IPS DF 4.7 (cell line): ENCODE measurements around the gene ATP2A2.
"Not testable (repeated sequence)": the region's sequence is repeated elsewhere in the genome, so short reads cannot be mapped to it uniquely, and the experiment has no call there.

Experiments used
- DNase-seq: peaks from one replicate; pipeline ENCODE4 v3.0.0-alpha.2; 2013; ENCODE audit warnings: low spot score; ENCODE audit errors: extremely low read depth

The ATP2A2 gene

GRCh38 chr12:110280779-110281548 is at the start of gene ATP2A2:
ATP2A2 (plus strand) TSS chr12:110281247; CDS start chr12:110281790, 543 bp downstream.
- no peak for DNase-seq

- no peak for DNase-seq
Measured at GRCh38 chr12:110233212-110233903, 47.7 kb upstream of the ATP2A2 start.

GRCh38 chr12:110234331-110234751 is 46.7 kb upstream of the ATP2A2 start:
- no peak for DNase-seq

- no peak for DNase-seq
Measured at GRCh38 chr12:110234755-110235154, 46.3 kb upstream of the ATP2A2 start.

GRCh38 chr12:110235383-110235782 is 45.7 kb upstream of the ATP2A2 start:
- no peak for DNase-seq

- DNase-seq = no peak
Measured at GRCh38 chr12:110243227-110243626, 37.8 kb upstream of the ATP2A2 start.

- DNase-seq = no peak
Measured at GRCh38 chr12:110244372-110244771, 36.7 kb upstream of the ATP2A2 start.

- DNase-seq = peak; percentile 56
Measured at GRCh38 chr12:110244829-110245228, 36.2 kb upstream of the ATP2A2 start.

GRCh38 chr12:110245369-110245772 is 35.7 kb upstream of the ATP2A2 start:
- DNase-seq = no peak

- DNase-seq = no peak
Measured at GRCh38 chr12:110246636-110247339, 34.3 kb upstream of the ATP2A2 start.

- DNase-seq = no peak
Measured at GRCh38 chr12:110247340-110248095, 33.5 kb upstream of the ATP2A2 start.

- DNase-seq = no peak
Measured at GRCh38 chr12:110248096-110248447, 33.0 kb upstream of the ATP2A2 start.

- DNase-seq = no peak
Measured at GRCh38 chr12:110249105-110249504, 31.9 kb upstream of the ATP2A2 start.

GRCh38 chr12:110249716-110250225 is 31.3 kb upstream of the ATP2A2 start:
- no peak for DNase-seq

GRCh38 chr12:110251381-110251780 is 29.7 kb upstream of the ATP2A2 start:
- no peak for DNase-seq

- no peak for DNase-seq
Measured at GRCh38 chr12:110252716-110253115, 28.3 kb upstream of the ATP2A2 start.

- no peak for DNase-seq
Measured at GRCh38 chr12:110253176-110253575, 27.9 kb upstream of the ATP2A2 start.

GRCh38 chr12:110254971-110255540 is 26.0 kb upstream of the ATP2A2 start:
- no peak for DNase-seq

- DNase-seq = not testable (repeated sequence)
Measured at GRCh38 chr12:110255890-110256456, 25.1 kb upstream of the ATP2A2 start.

GRCh38 chr12:110256780-110257431 is 24.1 kb upstream of the ATP2A2 start:
- no peak for DNase-seq
